Stimulated activated CD8-positive, alpha-beta memory T cell treated with anti-CD3 and anti-CD28 coated beads, Interleukin-4, amount 100 ng/mL, for 48 hours (primary cell): ENCODE data around the gene CFAP221.

Source experiments
- DNase-seq: peaks from one replicate; pipeline ENCODE4 v3.0.0-alpha.2; 2020

The CFAP221 gene

DNA sequence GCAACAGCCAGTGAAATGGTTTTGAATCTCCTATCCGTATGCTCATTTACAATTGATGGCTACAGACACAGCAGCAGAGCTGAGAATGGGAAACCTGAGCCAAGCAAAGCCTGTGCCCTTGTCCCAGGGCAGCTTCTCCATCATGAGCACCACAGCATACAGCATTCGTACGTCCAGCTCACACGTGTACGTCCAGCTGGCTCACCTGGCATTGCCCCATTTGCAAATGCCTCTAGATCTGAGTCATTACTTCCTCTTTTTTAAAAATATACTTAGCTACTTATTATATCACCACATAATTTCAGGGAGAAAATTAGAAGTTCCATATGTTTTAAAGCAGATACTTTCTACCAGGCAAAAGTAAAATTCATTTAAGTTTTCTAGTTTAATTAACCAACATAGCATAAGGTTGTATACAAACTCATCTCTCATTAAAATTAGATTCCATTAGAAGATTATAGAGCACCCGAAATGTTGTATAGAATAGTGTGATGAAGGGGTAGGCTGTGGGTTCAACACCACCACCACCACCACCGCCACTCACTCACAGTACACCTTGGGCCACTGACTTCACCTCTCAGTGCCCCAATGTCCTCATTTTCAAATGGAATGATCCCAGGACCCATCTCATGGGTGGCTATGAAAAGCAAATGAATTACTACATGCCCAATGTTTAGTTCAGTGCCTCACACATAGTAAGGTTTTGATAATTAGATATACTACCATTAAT lies 103.4 kb downstream of the CFAP221 start:
- DNase-seq: no peak

- no peak for DNase-seq
Measured at GRCh38 chr2:119649364-119649917, 105.2 kb downstream of the CFAP221 start.

GRCh38 chr2:119650206-119650605 lies 106.0 kb downstream of the CFAP221 start:
- no peak for DNase-seq

DNA sequence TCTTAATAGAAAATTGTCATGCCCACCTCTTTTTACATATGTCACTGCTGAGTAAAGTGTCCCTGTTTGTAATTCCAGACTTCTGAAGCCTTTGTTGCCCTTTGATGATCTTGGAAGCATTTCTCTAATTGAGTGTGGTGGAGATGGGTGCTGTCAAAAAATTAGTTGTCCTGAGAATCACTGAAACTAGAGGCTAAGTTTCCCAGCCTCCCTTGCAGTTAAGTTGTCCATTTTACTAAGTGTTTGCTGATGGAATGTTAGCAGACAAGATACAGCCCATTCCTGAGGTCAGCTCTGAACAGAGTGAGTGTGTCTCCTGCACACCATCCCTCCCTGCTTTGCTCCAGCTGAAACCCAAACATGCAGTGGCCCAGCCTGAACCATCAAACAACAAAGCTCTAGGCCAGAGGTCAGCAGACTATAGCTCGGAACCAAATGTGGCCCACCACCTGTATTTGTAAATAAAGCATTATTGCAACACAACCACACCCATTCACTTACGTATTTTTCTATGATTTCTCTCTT lies 106.7 kb downstream of the CFAP221 start:
- DNase-seq: no peak

- DNase-seq: no peak
Measured at GRCh38 chr2:119657466-119658145, 113.4 kb downstream of the CFAP221 start.

DNA sequence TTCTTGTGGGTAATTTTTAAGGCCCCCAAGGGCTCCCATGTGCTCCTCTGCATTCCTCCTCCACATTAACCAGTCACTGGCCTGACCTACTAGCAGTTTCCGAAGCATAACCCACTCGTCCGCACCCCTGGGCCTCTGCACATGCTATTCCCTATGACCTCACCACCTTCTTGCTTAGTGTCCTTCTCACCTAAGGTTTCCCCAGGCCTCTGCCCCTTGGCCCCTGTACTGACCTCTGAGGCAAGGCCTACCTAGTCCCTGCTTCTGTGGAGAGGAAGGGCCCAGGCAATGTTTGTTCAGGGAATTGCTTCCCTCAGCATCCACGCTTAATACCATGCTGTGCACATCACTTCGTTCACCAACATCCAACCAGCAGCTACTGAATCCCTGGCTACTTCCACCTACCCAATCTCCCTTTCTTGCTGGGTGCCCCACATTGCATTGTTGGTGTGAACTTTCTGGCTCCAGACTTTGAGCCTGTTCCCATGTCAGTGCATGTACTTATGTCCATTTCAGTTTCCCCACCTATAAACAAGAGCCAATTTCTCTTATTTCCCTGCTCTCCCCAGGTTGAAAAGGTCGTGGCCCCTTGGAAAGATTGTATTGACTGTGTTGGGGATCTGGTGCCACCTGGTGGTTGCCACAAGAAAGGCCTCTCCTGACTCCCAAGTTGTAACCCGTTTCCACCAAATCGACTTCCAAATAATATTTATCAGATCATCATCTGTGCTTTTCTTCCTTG lies 115.5 kb downstream of the CFAP221 start:
- DNase-seq: peak; percentile 63

DNA sequence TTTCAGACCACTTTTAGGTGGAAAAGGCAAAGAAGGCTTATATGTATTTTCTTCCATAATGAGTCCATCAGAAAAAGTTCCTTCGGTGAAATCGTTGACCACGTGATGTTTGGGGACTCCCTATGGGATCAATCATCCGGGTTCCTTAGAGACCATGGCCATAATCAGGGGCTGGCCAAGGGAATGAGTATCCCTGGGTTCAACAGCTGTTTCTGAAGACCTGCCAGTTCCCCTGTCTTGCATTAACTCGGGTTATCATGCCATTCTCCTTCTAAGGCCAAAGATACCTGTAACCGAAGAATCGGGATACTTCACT lies 116.1 kb downstream of the CFAP221 start:
- no peak for DNase-seq

DNA sequence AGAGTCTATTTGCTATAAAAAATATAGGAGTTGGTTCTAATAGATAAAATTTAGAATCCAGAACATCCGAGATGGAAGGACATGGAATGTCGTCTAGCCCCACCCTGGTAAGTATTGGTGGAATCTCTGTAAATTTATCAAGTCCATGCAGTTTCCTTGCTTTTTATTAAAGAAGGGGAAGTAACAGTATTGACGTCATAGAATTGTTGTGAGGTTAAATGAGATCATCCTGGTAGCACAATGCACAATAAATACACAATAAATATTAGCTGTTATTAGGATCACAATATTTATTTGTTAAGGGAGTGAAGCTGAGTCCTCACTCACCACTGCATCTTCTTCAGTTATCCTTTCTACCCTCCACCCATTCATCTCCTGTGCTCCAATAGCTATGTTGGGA lies 118.0 kb downstream of the CFAP221 start:
- no peak for DNase-seq

DNA sequence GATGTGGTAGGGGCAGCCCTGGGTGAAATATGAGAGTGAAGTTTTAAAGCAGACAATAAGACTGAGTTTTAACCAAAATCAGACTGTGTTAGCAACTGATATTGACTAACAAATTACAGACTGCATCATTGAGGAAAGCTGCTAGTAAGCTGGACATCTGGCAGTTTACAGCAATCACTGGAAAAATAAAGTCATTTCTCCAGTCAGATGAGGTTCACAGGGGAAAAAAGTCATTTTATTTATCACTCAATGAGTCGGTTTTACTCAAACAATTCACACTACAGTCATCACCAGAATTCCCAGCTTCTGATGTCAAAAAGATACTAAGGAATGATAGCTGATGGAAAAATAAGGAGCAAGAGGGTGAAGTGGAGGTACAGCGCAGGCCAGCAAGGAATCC lies 124.3 kb downstream of the CFAP221 start:
- no peak for DNase-seq

DNA sequence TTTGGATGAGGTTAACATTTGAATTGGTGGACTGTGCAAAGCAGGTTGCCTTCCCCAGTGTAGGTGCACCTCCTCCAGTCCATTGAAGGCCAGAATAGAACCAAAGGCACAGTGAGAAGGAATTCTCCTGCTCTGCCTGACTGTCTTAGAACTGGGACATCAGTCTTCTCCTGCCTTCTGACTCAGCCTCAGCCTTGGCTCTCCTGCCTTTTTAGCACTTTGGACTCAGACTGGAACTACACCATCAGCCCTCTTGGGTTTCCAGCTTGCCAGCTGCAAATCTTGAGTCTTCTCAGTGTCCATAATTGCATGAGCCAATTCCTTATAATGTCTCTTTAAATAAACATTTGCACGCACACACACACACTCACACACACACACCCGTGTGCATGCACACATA lies 126.8 kb downstream of the CFAP221 start:
- no peak for DNase-seq

DNA sequence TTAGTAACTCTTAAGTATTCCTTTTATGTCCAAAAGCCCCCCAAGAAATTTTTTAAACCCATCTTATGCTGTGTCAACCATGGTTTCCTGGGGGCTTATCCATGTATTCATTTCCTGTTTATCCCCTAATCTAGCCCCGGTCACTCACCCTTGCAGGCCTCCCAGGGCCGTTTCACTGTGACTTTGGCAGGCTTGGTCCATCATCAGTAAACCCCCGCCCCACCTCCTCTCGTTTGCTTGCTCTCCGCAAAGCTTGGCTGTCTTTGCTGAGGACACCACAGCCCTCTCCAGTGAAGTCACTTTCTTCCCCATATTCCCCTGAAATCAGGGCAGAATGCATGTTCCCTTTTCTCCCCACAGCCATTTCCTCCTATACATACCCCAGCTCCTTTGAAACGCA lies 127.5 kb downstream of the CFAP221 start:
- no peak for DNase-seq

GRCh38 chr2:119672161-119672862 lies 128.1 kb downstream of the CFAP221 start:
- DNase-seq: no peak

DNA sequence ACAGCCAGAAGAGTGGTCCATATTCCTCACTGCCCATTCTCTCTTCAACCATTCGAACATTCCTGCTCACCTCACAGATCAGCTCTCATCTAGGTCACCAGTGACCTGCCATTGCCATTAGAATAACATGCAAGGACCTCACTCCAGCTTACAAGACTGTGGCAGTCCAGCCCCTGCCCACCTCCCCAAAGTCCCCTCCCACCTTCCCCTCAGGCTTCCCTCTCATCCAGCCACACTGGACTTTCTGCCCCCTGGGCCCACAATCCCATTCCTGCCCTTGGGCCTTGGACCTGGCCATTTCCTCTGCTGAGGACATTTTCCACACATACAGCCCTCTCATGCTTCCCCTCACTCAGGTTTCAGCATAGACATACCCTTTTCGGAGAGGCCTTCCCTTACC lies 129.5 kb downstream of the CFAP221 start:
- no peak for DNase-seq

DNA sequence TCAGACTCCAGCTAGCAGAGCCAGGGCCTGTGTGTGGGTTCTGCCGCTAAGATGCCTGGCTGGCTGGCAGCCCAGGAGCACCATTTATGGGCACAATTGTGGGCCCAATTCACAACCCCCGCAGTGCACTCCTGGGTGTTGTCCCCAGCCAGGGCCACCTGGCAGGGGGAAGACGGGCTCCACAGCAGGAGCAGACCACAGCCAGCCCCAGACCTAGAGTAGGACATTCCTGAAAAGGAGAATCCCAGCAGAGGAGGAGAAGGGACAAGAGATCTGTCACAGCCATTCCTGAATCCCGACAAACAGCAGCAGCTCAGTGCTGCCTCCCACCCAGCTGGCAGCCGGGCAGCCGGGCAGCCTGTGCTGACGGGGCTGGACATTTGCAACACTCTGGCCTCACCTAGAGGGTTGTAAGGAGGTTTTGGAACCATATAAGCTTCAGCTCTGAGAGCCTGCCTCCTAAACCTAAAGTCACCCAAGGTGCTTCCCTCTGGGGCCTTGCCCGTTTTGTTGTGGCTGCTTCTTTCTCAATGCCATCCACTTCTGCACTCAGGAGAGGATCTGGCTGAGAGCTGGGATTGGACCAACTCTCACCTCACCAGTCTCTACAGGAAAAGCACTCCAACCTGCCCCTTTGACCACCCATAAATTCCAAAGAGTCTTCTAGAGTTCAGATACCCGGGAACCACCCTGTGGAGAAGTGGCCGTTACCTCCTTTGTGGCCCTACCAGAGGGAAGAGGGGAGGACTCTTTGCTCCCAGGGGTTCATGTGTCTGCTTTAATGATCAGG lies 130.7 kb downstream of the CFAP221 start:
- DNase-seq: no peak

DNA sequence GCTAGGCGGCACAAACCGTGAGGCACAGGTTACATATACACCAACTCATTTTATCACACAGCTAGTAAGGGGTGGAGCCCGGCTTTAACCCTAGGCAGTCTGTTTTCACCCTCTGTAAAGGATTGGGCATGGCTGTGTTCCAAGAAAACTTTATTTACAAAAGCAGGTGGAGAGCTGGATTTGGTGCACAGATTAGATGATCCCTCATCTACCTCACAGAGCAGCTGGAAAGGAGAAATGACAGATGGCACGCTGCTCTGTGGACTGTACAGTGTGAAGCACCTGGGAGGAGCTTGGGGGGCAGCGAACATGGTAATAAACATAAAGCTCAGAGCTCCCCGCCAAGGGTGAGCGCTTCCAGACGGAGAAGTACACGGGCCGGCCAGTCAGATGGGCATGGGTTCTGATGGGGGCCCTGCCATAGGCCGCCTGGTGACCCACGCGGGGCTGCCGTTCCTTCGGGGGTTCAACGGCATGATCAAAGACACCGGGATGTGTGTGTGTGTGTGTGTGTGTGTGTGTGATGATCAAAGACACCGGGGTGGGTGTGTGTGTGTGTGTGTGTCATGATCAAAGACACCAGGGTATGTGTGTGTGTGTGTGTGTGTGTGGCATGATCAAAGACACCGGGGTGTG lies 133.9 kb downstream of the CFAP221 start:
- DNase-seq: no peak

DNA sequence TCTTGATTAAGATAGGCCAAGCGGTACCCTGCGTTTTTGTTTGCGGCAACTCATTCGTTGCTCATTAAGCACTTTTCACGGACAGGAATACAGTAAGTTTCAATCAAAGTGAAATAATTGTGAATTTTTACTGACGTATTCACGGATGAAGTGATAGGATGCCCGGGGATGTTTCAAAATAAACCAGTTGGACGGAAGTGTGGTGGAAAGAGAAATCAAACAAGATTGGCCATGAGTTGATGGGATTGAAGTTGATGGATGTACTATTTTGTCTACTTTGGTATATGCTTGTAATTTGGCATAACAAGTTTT lies 135.2 kb downstream of the CFAP221 start:
- no peak for DNase-seq

DNA sequence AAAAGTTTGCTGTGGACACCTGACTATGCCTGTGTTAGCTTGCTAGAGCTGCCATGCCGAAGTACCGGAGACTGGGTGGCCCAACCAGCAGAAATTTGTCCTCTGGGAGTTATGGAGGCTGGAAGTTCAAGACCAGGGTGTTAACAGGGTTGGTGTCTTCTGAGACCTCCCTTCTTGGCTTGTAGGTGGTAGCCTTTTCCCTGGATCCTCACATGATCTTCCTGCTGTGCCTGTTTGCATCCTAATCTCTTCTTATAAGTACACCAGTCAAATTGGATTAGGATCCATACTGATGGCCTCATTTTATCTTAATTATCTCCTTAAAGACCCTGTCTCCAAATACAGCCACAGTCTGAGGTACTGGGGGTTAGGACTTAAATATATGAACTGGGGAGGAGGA lies 135.6 kb downstream of the CFAP221 start:
- DNase-seq: no peak

DNA sequence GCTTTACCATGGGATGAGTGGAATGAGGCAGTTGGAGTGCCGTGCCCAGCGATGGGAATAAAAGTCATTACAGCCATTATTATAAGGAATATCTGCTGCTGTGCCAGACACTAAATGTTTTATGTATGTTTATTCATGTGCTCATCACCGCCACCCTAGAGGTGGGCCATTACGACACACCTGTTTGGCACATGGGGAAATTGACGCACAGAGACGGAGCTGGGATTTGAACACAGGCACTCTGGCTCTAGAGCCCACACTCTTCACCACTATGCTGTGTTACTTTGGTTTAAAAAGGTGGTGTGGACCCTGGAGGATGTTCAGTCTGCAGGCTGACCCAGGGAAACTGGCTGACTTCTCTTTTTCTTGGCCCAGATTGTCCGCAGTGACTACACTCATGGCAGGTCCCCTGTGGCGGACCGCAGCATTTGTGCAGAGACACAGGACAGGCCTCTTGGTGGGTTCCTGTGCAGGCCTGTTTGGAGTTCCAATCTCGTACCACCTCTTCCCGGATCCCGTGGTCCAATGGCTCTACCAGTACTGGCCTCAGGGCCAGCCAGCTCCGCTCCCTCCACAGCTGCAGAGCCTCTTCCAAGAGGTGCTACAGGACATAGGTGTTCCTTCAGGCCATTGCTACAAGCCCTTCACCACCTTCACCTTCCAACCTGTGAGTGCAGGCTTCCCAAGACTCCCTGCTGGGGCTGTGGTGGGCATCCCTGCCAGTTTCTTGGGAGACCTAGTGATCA lies 136.4 kb downstream of the CFAP221 start:
- no peak for DNase-seq

GRCh38 chr2:119681203-119681867 lies 137.1 kb downstream of the CFAP221 start:
- no peak for DNase-seq

DNA sequence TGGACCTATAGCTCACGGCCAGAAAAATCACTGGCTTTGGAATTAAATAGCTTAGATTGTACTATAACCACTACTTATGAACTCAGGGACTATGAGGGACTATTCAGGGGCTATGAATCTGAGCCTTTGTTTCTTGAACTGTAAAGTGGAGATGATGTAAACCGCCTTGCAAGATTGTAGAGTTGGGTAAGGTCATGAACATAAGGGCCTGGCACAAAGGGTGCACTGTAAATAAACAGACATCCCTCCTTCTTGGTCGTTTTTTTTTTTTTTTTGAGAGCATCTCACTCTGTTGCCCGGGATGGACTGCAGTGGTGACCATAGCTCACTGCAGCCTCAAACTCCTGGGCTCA lies 137.6 kb downstream of the CFAP221 start:
- DNase-seq: no peak

- DNase-seq: no peak
Measured at GRCh38 chr2:119682578-119682977, 138.3 kb downstream of the CFAP221 start.
